Keratinocyte (primary cell): ENCODE measurements around the gene TAOK3.

Experiments
- EZH2 ChIP-seq: IDR thresholded peaks from one replicate; pipeline ENCODE4 v1.6.1; 2012; ENCODE audit warnings: inconsistent platforms, mild to moderate bottlenecking, low read length, moderate library complexity
- TF ChIP-seq, protein P1 (sequence below), 3 experiments: IDR thresholded peaks in 1 of 3; conservative IDR thresholded peaks in 1 of 3; optimal IDR thresholded peaks in 1 of 3; 2 replicates in 2 of 3; 3 replicates in 1 of 3; pipeline versions ENCODE3 to v1.5.1; 2011; ENCODE audit warnings: low read length in 3 of 3, mild to moderate bottlenecking in 3 of 3, moderate library complexity in 2 of 3, control low read depth in 1 of 3, inconsistent platforms in 1 of 3; ENCODE audit not compliant: insufficient read depth in 2 of 3; ENCODE audit errors: extremely low read depth in 1 of 3

DNA sequence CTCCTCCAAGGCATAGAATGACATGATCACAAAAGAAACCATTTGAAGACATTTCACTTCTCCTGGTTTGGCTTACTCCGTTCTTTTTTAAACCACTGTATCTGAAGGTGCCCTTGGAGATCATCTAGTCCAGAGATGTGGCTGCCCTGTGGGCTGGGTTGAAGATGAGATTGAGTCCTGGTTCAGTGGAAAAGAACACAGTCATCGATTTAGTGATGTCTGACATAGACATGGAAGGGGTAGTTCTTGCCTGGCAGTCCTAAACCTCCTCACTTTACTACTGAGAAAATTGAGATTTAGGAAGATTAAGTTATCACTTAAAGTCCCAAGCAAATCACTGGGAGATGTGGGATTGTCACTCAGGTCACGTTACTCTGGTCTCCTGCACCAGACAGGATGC lies 271.7 kb downstream of the TAOK3 start:
- TF ChIP-seq, protein P1, sequence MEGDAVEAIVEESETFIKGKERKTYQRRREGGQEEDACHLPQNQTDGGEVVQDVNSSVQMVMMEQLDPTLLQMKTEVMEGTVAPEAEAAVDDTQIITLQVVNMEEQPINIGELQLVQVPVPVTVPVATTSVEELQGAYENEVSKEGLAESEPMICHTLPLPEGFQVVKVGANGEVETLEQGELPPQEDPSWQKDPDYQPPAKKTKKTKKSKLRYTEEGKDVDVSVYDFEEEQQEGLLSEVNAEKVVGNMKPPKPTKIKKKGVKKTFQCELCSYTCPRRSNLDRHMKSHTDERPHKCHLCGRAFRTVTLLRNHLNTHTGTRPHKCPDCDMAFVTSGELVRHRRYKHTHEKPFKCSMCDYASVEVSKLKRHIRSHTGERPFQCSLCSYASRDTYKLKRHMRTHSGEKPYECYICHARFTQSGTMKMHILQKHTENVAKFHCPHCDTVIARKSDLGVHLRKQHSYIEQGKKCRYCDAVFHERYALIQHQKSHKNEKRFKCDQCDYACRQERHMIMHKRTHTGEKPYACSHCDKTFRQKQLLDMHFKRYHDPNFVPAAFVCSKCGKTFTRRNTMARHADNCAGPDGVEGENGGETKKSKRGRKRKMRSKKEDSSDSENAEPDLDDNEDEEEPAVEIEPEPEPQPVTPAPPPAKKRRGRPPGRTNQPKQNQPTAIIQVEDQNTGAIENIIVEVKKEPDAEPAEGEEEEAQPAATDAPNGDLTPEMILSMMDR (optimal IDR thresholded peaks at IDR 0.05 in 1 of 3, IDR thresholded peaks at IDR 0.05 in 1 of 3, conservative IDR thresholded peaks at IDR 0.05 in 1 of 3; ENCODE audit: extremely low read depth in 1 of 3, insufficient read depth in 2 of 3, low read length in 3 of 3), result no peak
- no peak for TF ChIP-seq EZH2
